GM19023 (cell line): Measurements from ENCODE around the gene LRRN4.

ENCODE experiments used
- ATAC-seq: cut with Tn5 transposase; IDR thresholded peaks from one replicate; pipeline ENCODE4 v1.9.1; 2021; ENCODE audit warnings: mild to moderate bottlenecking, moderate library complexity; ENCODE audit not compliant: unreplicated experiment

LRRN4 gene

DNA sequence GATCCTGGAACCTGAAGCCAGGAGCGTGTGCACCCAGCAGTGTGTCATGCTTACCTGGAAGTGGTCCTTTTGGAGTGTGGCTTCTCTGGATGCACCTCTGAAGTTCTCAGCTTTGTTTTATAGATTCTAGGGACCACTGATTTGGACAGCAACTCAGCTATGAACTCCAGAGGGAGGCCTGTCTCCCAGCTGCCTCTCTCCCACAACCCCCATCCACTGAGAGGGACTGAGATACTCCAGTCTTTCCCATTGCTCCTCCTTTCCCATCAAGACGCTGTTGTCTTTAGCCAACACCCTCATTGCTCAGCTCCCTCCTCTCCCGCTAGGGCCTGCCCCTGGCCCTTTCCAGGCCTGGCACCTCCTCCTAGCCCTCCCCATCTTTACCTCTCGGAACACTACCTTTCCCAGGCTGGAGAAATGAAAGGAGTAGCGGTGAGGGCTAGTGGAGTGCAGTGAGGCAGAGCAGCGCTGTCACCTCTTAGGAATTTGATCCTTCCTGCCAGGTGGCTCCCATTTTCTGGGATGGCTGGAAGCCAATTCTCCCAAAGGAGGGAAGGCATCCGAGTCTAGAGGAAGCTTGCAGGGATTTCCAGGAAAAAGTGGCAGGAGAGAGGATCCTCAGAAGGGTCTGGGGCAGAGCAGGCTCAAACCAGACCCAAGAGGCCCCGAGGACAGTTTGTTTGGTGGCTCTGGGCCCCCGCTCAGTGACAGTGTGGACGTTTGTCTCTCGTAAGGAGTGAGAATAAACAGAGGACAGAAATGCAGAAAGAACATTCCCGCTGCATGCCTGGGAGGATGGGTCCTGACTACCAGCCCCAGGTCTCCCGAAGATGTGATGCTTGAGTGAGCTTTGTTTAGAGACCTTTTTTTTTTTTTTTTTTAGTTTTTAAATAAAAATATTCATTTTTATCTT is at the start of gene LRRN4:
LRRN4 (minus strand) TSS at position 285 of the 913 bp plus-strand sequence. CDS start 1,261 bp downstream, outside the sequence.
- ATAC-seq, result no peak

- no peak for ATAC-seq
Measured at GRCh38 chr20:6103301-6103700, 49.4 kb upstream of the LRRN4 start.

- no peak for ATAC-seq
Measured at GRCh38 chr20:6101346-6101745, 47.5 kb upstream of the LRRN4 start.

- no peak for ATAC-seq
Measured at GRCh38 chr20:6100246-6100645, 46.4 kb upstream of the LRRN4 start.

DNA sequence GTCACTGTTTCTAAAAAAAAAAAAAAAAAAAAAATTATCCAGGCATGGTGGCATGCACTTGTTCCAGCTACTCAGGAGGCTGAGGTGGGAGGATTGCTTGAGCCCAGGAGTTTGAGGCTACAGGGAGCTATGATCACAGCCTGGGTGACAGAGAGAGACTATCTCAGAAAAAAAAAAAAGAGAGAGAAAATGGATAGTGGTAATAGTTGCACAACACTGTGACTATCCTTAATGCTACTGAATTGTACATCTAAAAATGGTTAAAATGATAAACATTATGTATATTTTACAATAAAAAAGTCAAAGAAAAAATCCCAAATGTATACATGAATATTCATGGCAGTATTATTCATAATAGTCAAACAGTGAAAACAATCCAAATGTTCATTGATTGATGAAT is 46.0 kb upstream of the LRRN4 start:
- no peak for ATAC-seq

DNA sequence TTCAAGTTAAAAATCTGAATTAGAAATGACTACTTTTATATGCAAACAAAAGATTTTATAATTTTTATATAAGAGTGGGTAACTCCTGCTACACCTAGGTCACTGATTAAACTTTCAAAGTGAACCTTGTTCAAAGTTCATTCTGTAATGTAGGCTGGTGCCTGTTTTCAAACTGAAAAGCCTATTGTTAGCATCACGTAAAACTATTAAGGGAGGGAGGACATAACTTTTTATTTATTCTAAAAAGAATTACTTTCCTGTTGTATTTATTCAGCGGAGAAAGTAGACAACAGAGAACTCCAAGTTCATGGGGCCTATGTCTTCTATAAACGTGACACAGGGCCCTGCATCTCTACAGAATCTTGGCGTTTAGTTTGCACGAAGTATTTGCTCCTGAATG is 41.5 kb upstream of the LRRN4 start:
- no peak for ATAC-seq

DNA sequence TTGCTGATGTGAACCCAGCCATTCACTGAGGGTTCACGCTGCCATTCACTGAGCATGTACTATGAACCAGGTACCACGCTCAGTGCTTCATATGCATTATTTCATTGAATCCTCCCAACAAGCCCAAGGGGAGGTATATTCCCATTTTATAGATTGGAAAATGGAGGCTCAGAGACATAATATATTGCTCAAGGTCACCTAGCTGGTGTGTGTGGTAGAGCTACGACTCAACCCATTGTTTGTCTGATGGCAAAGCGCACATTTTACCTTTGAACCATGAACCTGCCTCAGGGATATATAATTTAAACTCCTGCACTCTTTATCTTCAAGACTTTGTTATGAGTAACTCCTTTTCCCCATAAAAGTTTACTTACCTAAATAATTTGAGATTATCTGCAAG is 40.7 kb upstream of the LRRN4 start:
- ATAC-seq, result no peak

DNA sequence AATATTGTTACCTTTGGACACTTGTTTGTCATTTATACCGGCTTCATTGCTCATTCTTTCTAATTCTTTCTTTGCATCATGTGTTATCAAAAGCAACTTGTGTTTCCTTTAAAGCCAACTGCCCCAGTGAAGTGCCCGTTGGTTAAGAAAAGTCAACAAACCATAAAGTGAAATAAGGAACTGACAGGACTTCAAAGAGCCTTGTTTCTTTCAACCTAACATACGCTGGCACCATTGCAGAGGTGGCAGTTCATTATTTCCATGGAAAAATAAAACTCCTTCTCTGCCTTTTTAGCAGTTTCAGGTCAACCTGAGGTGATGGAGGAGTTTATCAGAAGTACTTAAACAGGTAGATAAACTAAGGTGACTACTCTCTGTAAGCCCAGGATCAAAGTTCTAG is 40.2 kb upstream of the LRRN4 start:
- ATAC-seq, result no peak

- no peak for ATAC-seq
Measured at GRCh38 chr20:6091661-6092060, 37.8 kb upstream of the LRRN4 start.

- no peak for ATAC-seq
Measured at GRCh38 chr20:6086868-6087267, 33.0 kb upstream of the LRRN4 start.

GRCh38 chr20:6083926-6084325 is 30.1 kb upstream of the LRRN4 start:
- no peak for ATAC-seq

GRCh38 chr20:6081236-6081635 is 27.4 kb upstream of the LRRN4 start:
- ATAC-seq, result no peak

- ATAC-seq, result no peak
Measured at GRCh38 chr20:6079016-6079415, 25.2 kb upstream of the LRRN4 start.

DNA sequence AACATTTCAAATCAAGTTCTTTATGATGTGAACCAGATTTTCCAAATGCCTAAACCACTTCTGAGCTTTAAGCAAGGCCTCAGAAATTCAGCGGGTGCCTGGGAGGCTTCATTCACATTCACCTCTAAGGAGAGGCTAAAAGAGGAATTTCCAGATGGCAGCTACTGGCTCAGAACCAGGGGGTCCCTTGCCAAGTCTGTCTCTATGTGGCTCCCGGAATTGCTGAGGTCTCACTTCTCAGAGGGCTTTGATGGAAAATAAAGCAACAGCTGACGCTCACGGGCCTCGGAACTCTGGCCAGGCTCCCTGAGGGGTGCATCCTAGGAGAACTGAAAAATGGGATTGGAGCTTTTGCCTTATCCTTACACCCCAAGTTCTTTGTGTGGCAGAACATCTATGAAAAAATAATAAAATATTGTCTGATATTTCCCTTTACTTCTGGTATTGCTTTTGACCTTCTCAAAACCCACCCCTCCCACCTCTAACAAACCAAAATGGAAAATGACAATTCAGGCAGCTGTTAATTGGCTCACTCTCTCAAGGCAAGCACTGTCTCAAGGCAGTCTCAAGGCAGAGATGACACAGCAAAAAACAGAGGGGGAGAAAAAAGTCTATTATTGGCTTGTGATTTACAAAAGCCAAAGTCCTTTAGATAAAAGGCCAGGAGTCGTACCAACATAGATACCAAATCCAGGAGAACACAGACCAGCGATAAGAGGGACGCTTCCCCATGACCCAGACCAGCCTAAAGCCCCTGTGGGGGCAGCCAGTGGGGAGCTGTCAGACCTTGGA is 21.8 kb upstream of the LRRN4 start:
- ATAC-seq, result no peak

DNA sequence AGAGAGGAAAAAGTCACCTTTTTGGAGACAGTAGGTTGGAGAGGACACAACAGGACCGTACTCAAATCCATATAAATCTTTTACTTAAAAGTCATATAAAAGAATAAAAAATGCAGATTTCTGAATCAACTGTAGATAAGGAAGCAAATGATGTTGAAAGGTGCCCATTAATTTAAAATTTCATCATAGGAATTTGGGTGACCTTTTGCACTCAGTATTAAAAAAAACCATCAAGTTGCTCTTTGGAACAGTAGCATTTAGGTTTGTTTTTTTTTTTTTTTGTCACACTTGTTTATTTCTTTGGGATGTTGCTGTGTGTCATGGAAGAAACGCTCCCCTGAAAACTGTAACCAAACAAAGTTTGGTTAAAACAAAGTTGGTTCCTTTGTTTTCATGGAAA is 20.9 kb upstream of the LRRN4 start:
- ATAC-seq, result no peak

- ATAC-seq, result no peak
Measured at GRCh38 chr20:6074145-6074561, 20.3 kb upstream of the LRRN4 start.

- no peak for ATAC-seq
Measured at GRCh38 chr20:6070829-6071695, 17.2 kb upstream of the LRRN4 start.

- no peak for ATAC-seq
Measured at GRCh38 chr20:6069669-6070068, 15.8 kb upstream of the LRRN4 start.

DNA sequence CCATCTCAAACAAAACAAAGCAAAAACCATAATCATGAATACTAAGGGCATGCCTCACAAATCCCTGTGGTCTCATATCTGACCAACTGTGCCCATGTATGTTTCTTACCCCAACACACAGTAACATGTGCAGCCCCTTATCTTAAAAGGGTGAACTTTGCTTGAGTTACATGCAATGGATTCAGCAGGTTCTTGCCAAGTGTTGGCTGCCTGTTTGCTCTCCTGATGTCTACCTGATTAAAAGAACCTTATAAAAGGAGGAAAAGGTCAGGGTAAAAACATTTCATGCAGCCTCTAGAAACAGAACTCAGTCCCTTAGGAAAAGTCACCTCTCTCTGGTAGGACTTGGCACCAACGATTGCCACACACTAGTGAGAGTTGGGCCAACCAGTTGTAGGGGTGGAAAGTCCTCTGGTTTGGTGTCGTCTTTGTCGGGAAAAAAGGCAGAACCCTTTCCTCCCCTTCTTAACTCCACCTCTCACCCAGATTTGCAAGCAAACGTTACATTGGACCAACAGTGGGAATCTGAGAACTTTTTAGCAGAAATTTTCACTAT is 14.0 kb upstream of the LRRN4 start:
- no peak for ATAC-seq

GRCh38 chr20:6066582-6066981 is 12.7 kb upstream of the LRRN4 start:
- no peak for ATAC-seq

DNA sequence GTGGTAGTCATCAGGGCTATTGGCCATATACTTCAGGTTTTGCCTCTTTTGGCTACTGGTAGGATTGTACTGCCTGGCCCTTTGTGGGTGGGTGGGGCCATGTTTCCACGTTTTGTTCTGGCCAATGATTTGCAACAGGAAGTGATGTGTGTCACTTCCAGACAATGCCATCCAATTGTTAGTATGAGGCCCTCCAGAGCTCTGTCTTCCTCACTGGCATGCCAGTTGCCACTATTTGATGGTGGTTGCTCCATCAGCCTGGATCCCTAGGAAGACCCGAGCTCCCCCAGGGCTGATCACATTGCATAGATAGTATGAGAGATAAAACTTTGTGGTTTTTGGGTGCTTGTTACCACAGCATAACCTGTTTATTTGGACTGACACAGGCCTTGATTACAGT is 7.7 kb upstream of the LRRN4 start:
- no peak for ATAC-seq
